WTC11 (cell line): Measurements from ENCODE around the gene EXTL1. TPM values are rescaled to one million over a fixed set of nuclear protein-coding genes. Genes with fewer than 3 reads are reported as not detected.

ENCODE experiments used
- total RNA-seq: library from RNA; stranded (reverse); gene quantifications from 3 replicates; pipeline ENCODE4 v1.2.3, GENCODE V29; 2021
- TF ChIP-seq, protein P1 (sequence below): sonication (generic); formaldehyde crosslinking; IDR thresholded peaks from 2 replicates; pipeline ENCODE4 v1.8.1; 2023; ENCODE audit warnings: mild to moderate bottlenecking, missing genetic modification reagents

Gene EXTL1
- total RNA-seq, 1 experiment from 2014 or later: 2.1 TPM

GRCh38 chr1:26084844-26085243, 63.3 kb downstream of the EXTL1 start (continued):
- TF ChIP-seq, protein P1, sequence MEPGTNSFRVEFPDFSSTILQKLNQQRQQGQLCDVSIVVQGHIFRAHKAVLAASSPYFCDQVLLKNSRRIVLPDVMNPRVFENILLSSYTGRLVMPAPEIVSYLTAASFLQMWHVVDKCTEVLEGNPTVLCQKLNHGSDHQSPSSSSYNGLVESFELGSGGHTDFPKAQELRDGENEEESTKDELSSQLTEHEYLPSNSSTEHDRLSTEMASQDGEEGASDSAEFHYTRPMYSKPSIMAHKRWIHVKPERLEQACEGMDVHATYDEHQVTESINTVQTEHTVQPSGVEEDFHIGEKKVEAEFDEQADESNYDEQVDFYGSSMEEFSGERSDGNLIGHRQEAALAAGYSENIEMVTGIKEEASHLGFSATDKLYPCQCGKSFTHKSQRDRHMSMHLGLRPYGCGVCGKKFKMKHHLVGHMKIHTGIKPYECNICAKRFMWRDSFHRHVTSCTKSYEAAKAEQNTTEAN (CRISPR knock-in tag): no peak

Other genes starting within 250 kb of the EXTL1 start
- 80.2 to 99.6 TPM (median 96.0 TPM) in 3 replicates for gene SELENON, start 221.6 kb upstream of the EXTL1 start, total RNA-seq
- gene MTFR1L, start 201.8 kb upstream of the EXTL1 start, total RNA-seq: 28.9 to 32.2 TPM (median 30.5 TPM) in 3 replicates
- 14.2 to 16.1 TPM (median 15.1 TPM) in 3 replicates for gene AUNIP, start 162.3 kb upstream of the EXTL1 start, total RNA-seq
- gene PAQR7, start 146.1 kb upstream of the EXTL1 start, total RNA-seq: 6.7 to 9.1 TPM (median 8.4 TPM) in 3 replicates
- 418 to 483 TPM (median 458 TPM) in 3 replicates for gene STMN1, start 115.4 kb upstream of the EXTL1 start, total RNA-seq
- gene PAFAH2, start 23.7 kb upstream of the EXTL1 start, total RNA-seq: 9.4 to 11.8 TPM (median 11.5 TPM) in 3 replicates
- gene SLC30A2, start 24.3 kb downstream of the EXTL1 start, total RNA-seq: 0.15 to 0.41 TPM (median 0.41 TPM) in 3 replicates
- not detected in 3 replicates for gene TRIM63, start 45.9 kb downstream of the EXTL1 start, total RNA-seq
- gene PDIK1L, start 90.0 kb downstream of the EXTL1 start, total RNA-seq: 4.0 to 5.5 TPM (median 4.3 TPM) in 3 replicates
- gene FAM110D, start 137.3 kb downstream of the EXTL1 start, total RNA-seq: 0.37 to 0.55 TPM (median 0.53 TPM) in 3 replicates
- not detected in 3 replicates for gene C1orf232, start 147.2 kb downstream of the EXTL1 start, total RNA-seq
- 39.6 to 49.1 TPM (median 43.3 TPM) in 3 replicates for gene ZNF593, start 148.1 kb downstream of the EXTL1 start, total RNA-seq
- not detected in 3 replicates for gene ZNF593OS, start 150.1 kb downstream of the EXTL1 start, total RNA-seq
- gene CNKSR1, start 155.7 kb downstream of the EXTL1 start, total RNA-seq: 18.0 to 20.5 TPM (median 19.7 TPM) in 3 replicates
- 0.35 to 0.85 TPM (median 0.55 TPM) in 3 replicates for gene CATSPER4, start 168.8 kb downstream of the EXTL1 start, total RNA-seq
- gene CEP85, start 212.4 kb downstream of the EXTL1 start, total RNA-seq: 32.0 to 40.8 TPM (median 35.3 TPM) in 3 replicates